K562 (cell line): ENCODE results near the gene SMIM29. TPM values are rescaled to one million over a fixed set of nuclear protein-coding genes. Genes with fewer than 3 reads are reported as not detected.
A peak's percentile ranks its signal among the peaks of the same experiment; 100 is the strongest.

Source experiments
- ARHGAP35 ChIP-seq: fragments of 450-650 bp; IDR thresholded peaks from 2 replicates; pipeline ENCODE4 v1.6.1; 2018; ENCODE audit not compliant: partially characterized antibody
- ETV6 ChIP-seq, 3 experiments: fragments of 150-350 bp in 1 of 3; sonication (generic) in 1 of 3; formaldehyde crosslinking in 1 of 3; IDR thresholded peaks; 2 replicates each; pipeline versions ENCODE4 v1.6.1 to v1.8.0; 2014 to 2022; ENCODE audit warnings: borderline replicate concordance in 2 of 3, low read depth in 2 of 3, antibody characterized with exemption in 1 of 3, low read length in 1 of 3, mild to moderate bottlenecking in 1 of 3, missing genetic modification reagents in 1 of 3
- FOXK2 ChIP-seq, 2 experiments: fragments of 450-650 bp; IDR thresholded peaks in 1 of 2; conservative IDR thresholded peaks in 1 of 2; 2 replicates each; pipeline ENCODE4 v1.6.1; 2016; ENCODE audit warnings: low read depth in 2 of 2, mild to moderate bottlenecking in 1 of 2
- MED1 ChIP-seq: sonication (generic); formaldehyde crosslinking; IDR thresholded peaks from 2 replicates; pipeline ENCODE4 v1.8.1; 2023; ENCODE audit warnings: missing genetic modification reagents, borderline replicate concordance
- RBM39 ChIP-seq: fragments of 200-400 bp; formaldehyde crosslinking; optimal IDR thresholded peaks from 2 replicates; pipeline ENCODE3; 2018; ENCODE audit warnings: low read depth, low read length
- SMAD3 ChIP-seq: fragments of 450-650 bp; formaldehyde crosslinking; conservative IDR thresholded peaks from 2 replicates; pipeline ENCODE4 v1.4.0; 2020; ENCODE audit warnings: mild to moderate bottlenecking
- SMARCA4 ChIP-seq: fragments of 450-650 bp; IDR thresholded peaks from 2 replicates; pipeline ENCODE4 v1.6.1; 2016
- SMARCE1 ChIP-seq: fragments of 450-650 bp; IDR thresholded peaks from 2 replicates; pipeline ENCODE4 v1.7.1; 2016; ENCODE audit warnings: mild to moderate bottlenecking
- ZBTB1 ChIP-seq: sonication (generic); formaldehyde crosslinking; IDR thresholded peaks from 2 replicates; pipeline ENCODE4 v1.8.1; 2023; ENCODE audit warnings: missing genetic modification reagents, low read depth, mild to moderate bottlenecking, borderline replicate concordance
- ZBTB7A ChIP-seq: IDR thresholded peaks from 2 replicates; pipeline ENCODE4 v1.6.1; 2011; ENCODE audit warnings: low read depth, mild to moderate bottlenecking, low read length, moderate library complexity, borderline replicate concordance; ENCODE audit not compliant: control insufficient read depth
- ZNF134 ChIP-seq: fragments of 250-450 bp; sonication (Bioruptor Pico); conservative IDR thresholded peaks from 2 replicates; pipeline ENCODE4 v1.4.0; 2020
- ZNF589 ChIP-seq: fragments of 200-800 bp; sonication (Bioruptor generic); IDR thresholded peaks from 2 replicates; pipeline ENCODE4 v1.6.1; 2016; ENCODE audit warnings: low read depth, missing genetic modification characterization, missing compliant biosample characterization
- ZSCAN29 ChIP-seq: fragments of 450-650 bp; IDR thresholded peaks from 2 replicates; pipeline ENCODE4 v1.6.1; 2017
- polyA plus RNA-seq, 8 experiments: library from polyadenylated mRNA; depleted of rRNA in 4 of 8; stranded (reverse) in 5 of 8; unstranded in 3 of 8; fragments of >200 nt; fragmentation: Nextera tagmentation in 2 of 8; fragmentation: Illumina TruSeq in 1 of 8; extraction: Ambion mirVana in 2 of 8; extraction: Trizol in 1 of 8; gene quantifications; 2 replicates each; pipeline versions ENCODE4 v1.2.1 to v1.2.3, GENCODE V29; 2011 to 2014; ENCODE audit warnings: inconsistent platforms in 1 of 8, missing spikeins in 1 of 8
- total RNA-seq, 7 experiments: library from RNA; depleted of rRNA in 6 of 7; stranded (reverse); fragments of >200 nt in 6 of 7; fragmentation: Illumina TruSeq in 2 of 7; extraction: Trizol in 2 of 7; gene quantifications; 2 replicates each; pipeline versions ENCODE4 v1.2.1 to v1.2.3, GENCODE V29; 2011 to 2021; ENCODE audit warnings: low replicate concordance in 1 of 7
- TF ChIP-seq, protein P1 (sequence below), 2 experiments: IDR thresholded peaks; 2 replicates each; pipeline ENCODE4 v1.6.1; 2011; ENCODE audit warnings: borderline replicate concordance in 1 of 2, control low read depth in 1 of 2, low read depth in 1 of 2, low read length in 1 of 2, mild to moderate bottlenecking in 1 of 2, mixed read lengths in 1 of 2, moderate library complexity in 1 of 2; ENCODE audit not compliant: insufficient read depth in 1 of 2, insufficient read length in 1 of 2, poor library complexity in 1 of 2, severe bottlenecking in 1 of 2; ENCODE audit errors: extremely low read depth in 1 of 2
- TF ChIP-seq, protein P2 (sequence below): sonication (generic); formaldehyde crosslinking; IDR thresholded peaks from 2 replicates; pipeline ENCODE4 v1.8.0; 2023; ENCODE audit warnings: mild to moderate bottlenecking, missing genetic modification reagents
- TF ChIP-seq, protein P3 (sequence below), 3 experiments: fragments of 200-800 bp in 1 of 3; sonication (Bioruptor generic) in 1 of 3; sonication (generic) in 1 of 3; formaldehyde crosslinking in 1 of 3; IDR thresholded peaks; 2 replicates each; pipeline versions ENCODE4 v1.6.1 to v1.8.0; 2016 to 2022; ENCODE audit warnings: mild to moderate bottlenecking in 2 of 3, missing compliant biosample characterization in 2 of 3, missing genetic modification characterization in 2 of 3, missing genetic modification reagents in 1 of 3
- TF ChIP-seq, protein P4 (sequence below), 2 experiments: fragments of 450-650 bp; IDR thresholded peaks; 2 replicates each; pipeline ENCODE4 v1.6.1; 2018; ENCODE audit warnings: mild to moderate bottlenecking in 2 of 2, low read depth in 1 of 2; ENCODE audit not compliant: partially characterized antibody in 2 of 2

SMIM29 gene
- total and polyA plus RNA-seq, 9 of the 15 experiments (the other 6 are each of a cell fraction or from before 2014, with no cell fraction given): 6.5 to 36.7 (median 20.9) TPM

GRCh38 chr6:34243901-34244884 lies 4.6 kb downstream of the SMIM29 start (continued):
- TF ChIP-seq, protein P1, sequence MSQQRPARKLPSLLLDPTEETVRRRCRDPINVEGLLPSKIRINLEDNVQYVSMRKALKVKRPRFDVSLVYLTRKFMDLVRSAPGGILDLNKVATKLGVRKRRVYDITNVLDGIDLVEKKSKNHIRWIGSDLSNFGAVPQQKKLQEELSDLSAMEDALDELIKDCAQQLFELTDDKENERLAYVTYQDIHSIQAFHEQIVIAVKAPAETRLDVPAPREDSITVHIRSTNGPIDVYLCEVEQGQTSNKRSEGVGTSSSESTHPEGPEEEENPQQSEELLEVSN (IDR thresholded peaks at IDR 0.05; ENCODE audit: borderline replicate concordance in 1 of 2, extremely low read depth in 1 of 2, insufficient read depth in 1 of 2, insufficient read length in 1 of 2, low read depth in 1 of 2, low read length in 1 of 2, poor library complexity in 1 of 2, severe bottlenecking in 1 of 2): peak in 1 of 2 experiments; percentile 59
- TF ChIP-seq ETV6 (IDR thresholded peaks at IDR 0.05; ENCODE audit: borderline replicate concordance in 1 of 2, low read depth in 2 of 2, low read length in 1 of 2) (no peak), ETV6 (CRISPR knock-in tag; IDR thresholded peaks at IDR 0.05; ENCODE audit: borderline replicate concordance) (no peak), MED1 (no peak), ZSCAN29 (no peak), ARHGAP35 (peak; percentile 15), FOXK2 (conservative IDR thresholded peaks at IDR 0.05 in 1 of 2, IDR thresholded peaks at IDR 0.05 in 1 of 2; ENCODE audit: low read depth in 2 of 2) (0 out of 4 replicates have a peak, but pooled peaks of 1 of the 2 experiments have one; percentile 34), RBM39 (peak; percentile 57), SMARCE1 (peak; percentile 97), ZBTB7A (peak; percentile 96), ZNF589 (no peak), SMAD3 (0 out of 2 replicates have a peak, but pooled peaks have one; percentile 34), ZBTB1 (CRISPR knock-in tag) (no peak; the same call in 1 of the 2 replicates), ZNF134 (no peak), SMARCA4 (peak; percentile 96)
- TF ChIP-seq, protein P2, sequence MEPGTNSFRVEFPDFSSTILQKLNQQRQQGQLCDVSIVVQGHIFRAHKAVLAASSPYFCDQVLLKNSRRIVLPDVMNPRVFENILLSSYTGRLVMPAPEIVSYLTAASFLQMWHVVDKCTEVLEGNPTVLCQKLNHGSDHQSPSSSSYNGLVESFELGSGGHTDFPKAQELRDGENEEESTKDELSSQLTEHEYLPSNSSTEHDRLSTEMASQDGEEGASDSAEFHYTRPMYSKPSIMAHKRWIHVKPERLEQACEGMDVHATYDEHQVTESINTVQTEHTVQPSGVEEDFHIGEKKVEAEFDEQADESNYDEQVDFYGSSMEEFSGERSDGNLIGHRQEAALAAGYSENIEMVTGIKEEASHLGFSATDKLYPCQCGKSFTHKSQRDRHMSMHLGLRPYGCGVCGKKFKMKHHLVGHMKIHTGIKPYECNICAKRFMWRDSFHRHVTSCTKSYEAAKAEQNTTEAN (CRISPR knock-in tag): no peak
- TF ChIP-seq, protein P3, sequence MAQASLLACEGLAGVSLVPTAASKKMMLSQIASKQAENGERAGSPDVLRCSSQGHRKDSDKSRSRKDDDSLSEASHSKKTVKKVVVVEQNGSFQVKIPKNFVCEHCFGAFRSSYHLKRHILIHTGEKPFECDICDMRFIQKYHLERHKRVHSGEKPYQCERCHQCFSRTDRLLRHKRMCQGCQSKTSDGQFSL (CRISPR knock-in tag; IDR thresholded peaks at IDR 0.05): peak; percentile 75
- TF ChIP-seq, protein P3 (tag; IDR thresholded peaks at IDR 0.05): peak in 1 of 2 experiments; percentile 50; a peak in 1 of 4 replicates
- TF ChIP-seq, protein P4, sequence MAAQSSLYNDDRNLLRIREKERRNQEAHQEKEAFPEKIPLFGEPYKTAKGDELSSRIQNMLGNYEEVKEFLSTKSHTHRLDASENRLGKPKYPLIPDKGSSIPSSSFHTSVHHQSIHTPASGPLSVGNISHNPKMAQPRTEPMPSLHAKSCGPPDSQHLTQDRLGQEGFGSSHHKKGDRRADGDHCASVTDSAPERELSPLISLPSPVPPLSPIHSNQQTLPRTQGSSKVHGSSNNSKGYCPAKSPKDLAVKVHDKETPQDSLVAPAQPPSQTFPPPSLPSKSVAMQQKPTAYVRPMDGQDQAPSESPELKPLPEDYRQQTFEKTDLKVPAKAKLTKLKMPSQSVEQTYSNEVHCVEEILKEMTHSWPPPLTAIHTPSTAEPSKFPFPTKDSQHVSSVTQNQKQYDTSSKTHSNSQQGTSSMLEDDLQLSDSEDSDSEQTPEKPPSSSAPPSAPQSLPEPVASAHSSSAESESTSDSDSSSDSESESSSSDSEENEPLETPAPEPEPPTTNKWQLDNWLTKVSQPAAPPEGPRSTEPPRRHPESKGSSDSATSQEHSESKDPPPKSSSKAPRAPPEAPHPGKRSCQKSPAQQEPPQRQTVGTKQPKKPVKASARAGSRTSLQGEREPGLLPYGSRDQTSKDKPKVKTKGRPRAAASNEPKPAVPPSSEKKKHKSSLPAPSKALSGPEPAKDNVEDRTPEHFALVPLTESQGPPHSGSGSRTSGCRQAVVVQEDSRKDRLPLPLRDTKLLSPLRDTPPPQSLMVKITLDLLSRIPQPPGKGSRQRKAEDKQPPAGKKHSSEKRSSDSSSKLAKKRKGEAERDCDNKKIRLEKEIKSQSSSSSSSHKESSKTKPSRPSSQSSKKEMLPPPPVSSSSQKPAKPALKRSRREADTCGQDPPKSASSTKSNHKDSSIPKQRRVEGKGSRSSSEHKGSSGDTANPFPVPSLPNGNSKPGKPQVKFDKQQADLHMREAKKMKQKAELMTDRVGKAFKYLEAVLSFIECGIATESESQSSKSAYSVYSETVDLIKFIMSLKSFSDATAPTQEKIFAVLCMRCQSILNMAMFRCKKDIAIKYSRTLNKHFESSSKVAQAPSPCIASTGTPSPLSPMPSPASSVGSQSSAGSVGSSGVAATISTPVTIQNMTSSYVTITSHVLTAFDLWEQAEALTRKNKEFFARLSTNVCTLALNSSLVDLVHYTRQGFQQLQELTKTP (IDR thresholded peaks at IDR 0.05; ENCODE audit: low read depth in 1 of 2, partially characterized antibody in 2 of 2): peak in 1 of 2 experiments; percentile 36
